GM23338 (cell line): Measurements from ENCODE around the gene NECTIN1.

Experiments used
- CREB1 ChIP-seq: fragments of 250-450 bp; sonication (Bioruptor Pico); IDR thresholded peaks from 2 replicates; pipeline ENCODE4 v1.5.0; 2020; ENCODE audit warnings: low read depth, mild to moderate bottlenecking, moderate library complexity
- CTCF ChIP-seq, 2 experiments: fragments of 200-600 bp in 1 of 2; sonication (generic) in 1 of 2; conservative IDR thresholded peaks; 2 replicates each; pipeline versions ENCODE4 v1.5.1 to v1.6.1; 2016 to 2017; ENCODE audit warnings: antibody characterized with exemption in 2 of 2, low read depth in 2 of 2, mild to moderate bottlenecking in 2 of 2, moderate library complexity in 1 of 2
- ETS1 ChIP-seq: IDR thresholded peaks from 2 replicates; pipeline ENCODE4 v1.6.1; 2016; ENCODE audit warnings: antibody characterized with exemption
- EZH2 ChIP-seq: fragments of 200-600 bp; sonication (generic); IDR thresholded peaks from one replicate; pipeline ENCODE4 v1.8.0; 2017; ENCODE audit warnings: antibody characterized with exemption, mild to moderate bottlenecking, low read depth; ENCODE audit not compliant: unreplicated experiment
- EZH2phosphoT487 ChIP-seq: fragments of 200-600 bp; sonication (generic); IDR thresholded peaks from one replicate; pipeline ENCODE4 v1.8.1; 2018; ENCODE audit warnings: antibody characterized with exemption; ENCODE audit not compliant: unreplicated experiment
- JUNB ChIP-seq: IDR thresholded peaks from one replicate; pipeline ENCODE4 v1.6.1; 2016; ENCODE audit warnings: antibody characterized with exemption; ENCODE audit not compliant: unreplicated experiment
- NANOG ChIP-seq: IDR thresholded peaks from 2 replicates; pipeline ENCODE4 v1.6.1; 2016; ENCODE audit warnings: antibody characterized with exemption, borderline replicate concordance
- POLR2AphosphoS5 ChIP-seq: IDR thresholded peaks from 2 replicates; pipeline ENCODE4 v1.6.1; 2016; ENCODE audit warnings: antibody characterized with exemption, low read depth
- REST ChIP-seq: IDR thresholded peaks from one replicate; pipeline ENCODE4 v1.6.1; 2018; ENCODE audit warnings: antibody characterized with exemption; ENCODE audit not compliant: unreplicated experiment
- ZNF114 ChIP-seq: fragments of 250-450 bp; sonication (Bioruptor Pico); IDR thresholded peaks from 2 replicates; pipeline ENCODE4 v1.5.0; 2020; ENCODE audit warnings: mild to moderate bottlenecking, moderate library complexity

GRCh38 chr11:119629085-119629484 is 99.9 kb downstream of the NECTIN1 start:
- TF ChIP-seq REST (no peak), CTCF (conservative IDR thresholded peaks at IDR 0.05; ENCODE audit: low read depth in 2 of 2) (no peak), POLR2AphosphoS5 (no peak), ZNF114 (CRISPR knock-in tag) (no peak), EZH2 (no peak), ETS1 (no peak), EZH2phosphoT487 (no peak), NANOG (no peak), CREB1 (CRISPR knock-in tag) (no peak), JUNB (no peak)
